Measurements from ENCODE around the gene AP1S2. TPM values are rescaled to one million over a fixed set of nuclear protein-coding genes. Genes with fewer than 3 reads are reported as not detected.

The AP1S2 gene
- total and polyA plus RNA-seq, 10 of the 15 experiments (the other 5 are each of a cell fraction or from before 2014, with no cell fraction given), result 25.6 to 105 (median 50.7) TPM

- no peak for TF ChIP-seq IRF5 (IDR thresholded peaks at IDR 0.05; ENCODE audit: borderline replicate concordance)
Measured at GRCh38 chrX:15838017-15838416, 16.6 kb downstream of the AP1S2 start (continued).

- ATAC-seq (no peak), DNase-seq (ENCODE audit: low read depth, low spot score) (no peak), FAIRE-seq (peak; percentile 31)
- Histone ChIP-seq H3K79me2 (ENCODE audit: control insufficient read depth, insufficient read depth, low read length) (no peaks in the 10 kb centered on the region), H3K4me2 (ENCODE audit: control insufficient read depth, insufficient read depth) (no peak overlapping the region), H4K20me1 (ENCODE audit: control insufficient read depth, insufficient read depth) (no peaks in the 10 kb centered on the region), H3K27me3 (replicated peaks in 1 of 2; ENCODE audit: control insufficient read depth in 2 of 2, insufficient read depth in 2 of 2, low read length in 1 of 2) (no peaks in the 10 kb centered on the region), H3K27ac (ENCODE audit: control insufficient read depth, insufficient read depth) (no peak overlapping the region), H2AFZ (ENCODE audit: control insufficient read depth, low read depth, low read length) (no peak overlapping the region), H3K9ac (ENCODE audit: control insufficient read depth, insufficient read depth, low read length) (no peak overlapping the region), H3K4me3 (no peak overlapping the region), H3K4me1 (ENCODE audit: control insufficient read depth, insufficient read depth, low read length) (no peaks in the 10 kb centered on the region), H3K36me3 (ENCODE audit: control insufficient read depth in 2 of 2, insufficient read depth in 2 of 2, low read length in 1 of 2) (no peaks in the 10 kb centered on the region; a peak in 3 of 4 replicates), H3K9me3 (replicated peaks; ENCODE audit: control insufficient read depth, insufficient read depth, low read length) (no peaks in the 10 kb centered on the region)
- no TSS peak for BruUV-seq (replicated peaks)
- RAD21 ChIA-PET (ENCODE audit: unreplicated experiment), result interaction anchor here (1.4 kb wide), 1 partner anchor 14 kb away, joined by 5 read pairs; no protein-coding TSS in a partner anchor
- in situ Hi-C loops (cut with MboI) (no loop called here), intact Hi-C loops (cut with micrococcal nuclease; ENCODE audit: unreplicated experiment) (no loop called here)
- SMC1A ChIA-PET (ENCODE audit: uncharacterized antibody, unreplicated experiment), result interaction anchor here (0.8 to 2.7 kb wide), 4 partner anchors 12 to 48 kb away, joined by 3 to 12 read pairs (median 3); partner anchors contain the start of gene ZRSR2
- CTCF ChIA-PET, result interaction anchor here (1.4 kb wide), 1 partner anchor 14 kb away, joined by 5 read pairs; no protein-coding TSS in a partner anchor
- POLR2A ChIA-PET, result interaction anchor here (0.7 kb wide), 1 partner anchor 45 kb away, joined by 3 read pairs; the partner anchor contains the start of gene ZRSR2
- WGBS (ENCODE audit: insufficient coverage, insufficient replicate concordance, low lambda C conversion rate, missing lambda C conversion rate), result 98% methylated on average over 5 of the region's 5 CpGs
- no peak for TF ChIP-seq MTA3 (IDR thresholded peaks at IDR 0.05; ENCODE audit: borderline replicate concordance, low read length)
- TF ChIP-seq IKZF2 (IDR thresholded peaks at IDR 0.05), result no peak
- no peak for TF ChIP-seq SMC3 (IDR thresholded peaks at IDR 0.05; ENCODE audit: borderline replicate concordance, low read length)
- no peak for TF ChIP-seq E2F4 (IDR thresholded peaks at IDR 0.05; ENCODE audit: low read depth, low read length)
- no peak for TF ChIP-seq NFYA (IDR thresholded peaks at IDR 0.05; ENCODE audit: borderline replicate concordance, low read depth, low read length)
- no peak for TF ChIP-seq CBX5 (IDR thresholded peaks at IDR 0.05; ENCODE audit: low read depth)
- TF ChIP-seq IRF4 (IDR thresholded peaks at IDR 0.05; ENCODE audit: low read depth, low read length), result no peak
- no peak for TF ChIP-seq CREM (IDR thresholded peaks at IDR 0.05; ENCODE audit: low read depth)
- no peak for TF ChIP-seq RAD21 (IDR thresholded peaks at IDR 0.05; ENCODE audit: insufficient read depth, low read depth, low read length)
- TF ChIP-seq CHD4 (IDR thresholded peaks at IDR 0.05), result no peak
- no peak for TF ChIP-seq NBN (IDR thresholded peaks at IDR 0.05)
- no peak for TF ChIP-seq ZNF592 (IDR thresholded peaks at IDR 0.05)
- no peak for TF ChIP-seq PAX5 (IDR thresholded peaks at IDR 0.05; ENCODE audit: borderline replicate concordance, low read depth, low read length)
- TF ChIP-seq JUNB (IDR thresholded peaks at IDR 0.05), result no peak
- no peak for TF ChIP-seq CHD1 (IDR thresholded peaks at IDR 0.05; ENCODE audit: low read depth, low read length)
- TF ChIP-seq POU2F2 (IDR thresholded peaks at IDR 0.05; ENCODE audit: borderline replicate concordance, low read depth, low read length), result no peak
Measured at GRCh38 chrX:15834827-15835595, 19.6 kb downstream of the AP1S2 start.

Data from GM12878 (cell line).